Activated CD4-positive, alpha-beta T cell treated with anti-CD3 and anti-CD28 coated beads for 1 hour (primary cell): ENCODE measurements around the gene EFHB.
"Not testable (repeated sequence)": the region's sequence is repeated elsewhere in the genome, so short reads cannot be mapped to it uniquely, and the experiment has no call there.

Source experiments
- DNase-seq: peaks from one replicate; pipeline ENCODE4 v3.0.0-alpha.2; 2020

Gene EFHB

GRCh38 chr3:19934098-19934566 lies at the start of gene EFHB:
Gene EFHB, minus strand, starts transcription at chr3:19934217. Its CDS starts 199 bp downstream, at chr3:19934018.
- DNase-seq: no peak

GRCh38 chr3:19972054-19972453 lies 38.0 kb upstream of the EFHB start:
- no peak for DNase-seq

DNA sequence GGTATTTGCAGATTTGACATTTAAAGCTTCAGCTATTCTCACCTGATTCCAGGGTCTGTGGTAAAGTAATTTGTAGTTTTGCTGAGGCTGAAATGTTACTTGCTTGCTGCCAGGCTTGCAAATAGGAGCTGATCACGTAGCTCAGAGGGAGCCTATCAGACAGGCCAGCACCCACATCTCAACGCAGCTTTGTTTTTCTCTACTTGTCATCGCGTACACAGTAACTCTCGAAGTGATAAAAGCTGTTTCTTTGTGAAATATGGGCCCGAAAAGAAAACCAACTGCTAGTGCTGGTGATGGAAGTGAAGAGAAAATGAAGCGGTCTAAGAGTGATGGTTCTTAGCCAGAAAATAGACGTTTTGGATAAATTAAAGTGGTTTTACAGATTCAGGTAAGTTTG lies 36.3 kb upstream of the EFHB start:
- no peak for DNase-seq

DNA sequence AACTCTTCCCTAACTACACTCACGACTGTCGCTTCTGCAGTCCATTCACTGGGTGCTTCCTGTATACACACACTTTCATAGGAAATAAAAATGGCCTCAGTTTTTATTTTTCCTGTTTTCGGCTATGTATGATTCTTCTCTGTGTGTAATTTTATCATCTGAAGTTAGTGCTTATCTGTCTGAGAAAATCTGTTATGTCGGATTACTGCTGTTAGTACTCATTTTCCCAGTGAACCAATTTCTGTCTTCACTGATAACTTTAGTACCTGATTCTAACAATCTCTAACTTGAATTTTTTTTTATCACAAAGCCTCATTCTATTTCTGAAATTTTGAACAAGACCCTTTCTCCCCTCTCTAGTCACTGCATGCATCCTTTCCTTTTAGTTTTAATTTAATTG lies 33.8 kb upstream of the EFHB start:
- no peak for DNase-seq

- DNase-seq: no peak
Observed at GRCh38 chr3:19967208-19967607, 33.2 kb upstream of the EFHB start.

DNA sequence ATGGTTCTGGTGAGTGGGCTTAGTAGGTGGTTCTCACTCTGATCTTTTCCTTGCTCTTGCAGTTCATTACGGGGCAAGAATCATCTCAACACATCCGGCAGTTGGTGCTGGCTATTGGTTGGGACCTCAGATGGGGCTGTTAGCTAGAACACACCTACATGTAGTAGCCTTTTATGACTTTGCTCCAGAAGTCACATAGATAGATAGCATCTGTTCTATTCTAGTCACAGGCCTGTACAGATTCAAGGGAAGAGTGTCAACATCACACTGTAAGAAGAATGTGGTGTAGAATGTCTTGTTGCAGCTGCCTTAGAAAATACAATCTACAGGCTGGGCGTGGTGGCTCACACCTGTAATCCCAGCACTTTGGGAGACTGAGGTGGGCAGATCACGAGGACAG lies 27.9 kb upstream of the EFHB start:
- no peak for DNase-seq

- no peak for DNase-seq
Observed at GRCh38 chr3:19960696-19961095, 26.7 kb upstream of the EFHB start.

DNA sequence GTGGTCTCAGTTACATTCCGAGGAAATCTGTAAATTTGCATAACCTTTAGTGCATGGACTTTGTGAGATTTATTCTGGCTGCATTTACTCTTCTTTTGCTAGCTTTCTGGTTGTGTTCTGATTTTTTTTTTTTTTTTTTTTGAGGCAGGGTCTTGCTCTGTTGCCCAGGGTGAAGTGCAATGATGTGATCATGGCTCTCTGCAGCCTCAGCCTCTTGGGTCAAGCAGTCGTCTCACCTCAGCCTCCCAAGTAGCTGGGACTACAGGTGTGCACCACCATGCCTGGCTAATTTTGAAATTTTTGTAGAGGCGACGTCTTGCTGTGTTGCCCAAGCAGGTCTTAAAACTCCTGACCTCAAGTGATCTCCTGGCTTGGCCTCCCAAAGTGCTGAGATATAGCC lies 25.5 kb upstream of the EFHB start:
- DNase-seq: no peak

DNA sequence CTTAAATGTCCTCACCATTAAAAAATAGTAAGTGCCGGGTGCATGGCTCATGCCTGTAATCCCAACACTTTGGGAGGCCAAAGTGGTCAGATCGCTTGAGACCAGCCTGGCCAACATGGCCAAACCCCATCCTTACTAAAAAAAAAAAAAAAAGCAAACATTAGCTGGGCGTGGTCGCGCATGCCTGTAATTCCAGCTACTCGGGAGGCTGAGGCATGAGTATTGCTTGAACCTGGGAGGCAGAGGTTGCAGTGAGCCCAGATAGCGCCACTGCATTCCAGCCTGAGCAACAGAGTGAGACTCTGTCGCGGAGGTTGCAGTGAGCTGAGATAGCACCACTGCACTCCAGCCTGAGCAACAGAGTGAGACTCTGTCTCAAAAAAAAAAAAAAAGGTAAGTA lies 23.3 kb upstream of the EFHB start:
- not testable (repeated sequence) for DNase-seq

DNA sequence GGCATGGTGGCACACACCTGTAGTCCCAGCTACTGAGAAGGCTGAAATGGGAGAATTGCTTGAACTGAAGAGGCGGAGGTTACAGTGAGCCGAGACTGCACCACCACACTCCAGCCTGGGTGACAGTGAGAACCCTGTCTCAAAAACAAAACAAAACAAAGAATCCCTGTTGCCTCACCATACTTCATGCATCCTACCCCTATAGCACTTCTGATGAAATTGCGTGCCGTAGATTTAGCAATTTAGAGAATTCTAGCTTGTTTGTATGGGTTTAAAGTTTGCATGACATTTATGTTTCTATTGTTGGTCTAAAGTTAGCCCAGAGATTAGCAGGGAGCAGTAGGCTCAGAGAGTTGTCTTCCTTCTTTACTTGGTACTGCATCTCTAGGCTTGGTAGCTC lies 20.7 kb upstream of the EFHB start:
- no peak for DNase-seq

DNA sequence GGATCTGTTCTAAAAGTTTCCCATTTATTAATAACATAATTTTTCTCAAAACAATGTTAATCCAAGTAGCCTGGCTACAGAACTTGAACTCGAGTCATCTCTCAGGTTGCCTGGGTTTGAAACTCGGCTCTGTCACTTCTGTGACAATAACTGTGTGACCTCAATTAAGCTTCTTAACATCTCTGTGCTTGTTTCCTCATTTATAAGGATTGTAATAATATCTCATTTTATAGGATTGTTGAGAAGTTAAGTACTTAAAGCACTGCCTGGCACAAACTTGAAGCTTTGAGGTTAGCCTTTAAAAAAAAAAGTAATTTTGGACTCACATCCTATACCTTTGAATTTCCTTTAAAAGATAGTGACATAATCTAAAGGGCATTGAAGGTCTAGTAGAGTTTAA lies 16.3 kb upstream of the EFHB start:
- DNase-seq: no peak

- no peak for DNase-seq
Observed at GRCh38 chr3:19948226-19948591, 14.2 kb upstream of the EFHB start.

GRCh38 chr3:19947549-19948225 lies 13.7 kb upstream of the EFHB start:
- peak; percentile 19 for DNase-seq

GRCh38 chr3:19946832-19947548 lies 13.0 kb upstream of the EFHB start, which contains the start of gene RAB5A:
Gene RAB5A, plus strand, starts transcription at chr3:19947097. Its CDS starts 3,802 bp downstream, at chr3:19950899.
- DNase-seq: peak; percentile 94

- DNase-seq: no peak
Observed at GRCh38 chr3:19945969-19946831, 12.2 kb upstream of the EFHB start.

- no peak for DNase-seq
Observed at GRCh38 chr3:19945534-19945933, 11.5 kb upstream of the EFHB start.

- DNase-seq: no peak
Observed at GRCh38 chr3:19940643-19941042, 6.6 kb upstream of the EFHB start.

GRCh38 chr3:19938295-19938627 lies 4.2 kb upstream of the EFHB start:
- DNase-seq: no peak

DNA sequence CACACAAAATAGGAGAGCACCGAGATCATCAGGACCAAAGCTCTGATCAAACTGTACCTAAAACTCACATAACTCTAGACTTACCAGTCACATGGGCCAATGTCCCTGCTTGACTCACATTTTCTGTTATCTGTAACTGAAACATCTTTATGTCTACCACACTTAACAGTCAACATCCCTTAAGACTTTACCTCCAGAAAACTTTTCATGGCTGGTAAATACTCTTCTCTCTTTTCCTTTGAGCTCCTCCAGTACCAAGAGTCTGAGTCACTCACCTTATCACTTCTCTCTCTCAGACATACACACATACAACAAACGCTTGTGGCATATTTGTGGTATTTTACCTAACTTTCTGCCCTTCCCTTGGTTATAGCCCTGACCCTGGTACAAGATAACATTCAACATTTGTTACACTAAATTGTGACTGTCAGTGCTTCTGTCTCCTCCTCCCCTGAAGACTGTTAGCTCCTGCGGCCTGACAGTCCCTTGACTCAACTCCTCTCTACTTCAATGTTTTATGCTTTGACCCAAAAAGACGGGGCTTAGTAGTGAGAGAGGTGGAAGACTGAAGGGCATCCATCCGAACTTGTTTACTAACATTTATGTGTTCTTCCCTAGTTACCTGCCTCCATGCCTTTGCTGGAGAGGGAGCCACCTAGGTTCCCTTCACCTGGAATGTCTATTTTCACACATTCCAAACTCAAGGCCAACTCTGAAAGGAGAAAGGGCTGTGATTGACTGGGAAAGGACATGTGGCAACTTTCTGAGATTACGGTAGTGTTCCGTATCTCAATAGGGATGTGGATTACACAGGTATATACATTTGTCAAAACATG lies 3.7 kb upstream of the EFHB start:
- DNase-seq: no peak

DNA sequence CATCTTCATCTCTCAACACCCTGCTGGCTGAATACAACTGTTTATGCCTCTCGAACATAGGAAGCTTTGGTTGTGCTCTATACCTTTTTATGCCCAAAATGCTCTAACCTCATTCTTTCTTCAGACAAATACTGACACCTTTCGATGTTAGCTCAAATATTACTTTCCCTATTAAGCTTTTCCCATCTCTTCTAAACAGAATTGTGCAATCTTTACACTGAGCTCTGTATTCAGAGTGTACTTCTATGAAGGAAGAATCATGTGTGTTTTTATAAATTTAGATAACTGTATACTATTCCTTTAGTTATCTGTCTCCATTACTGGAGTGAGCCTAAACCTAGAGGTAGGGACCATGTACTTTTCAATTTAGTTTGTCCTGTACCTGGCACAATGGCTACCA lies 1.6 kb downstream of the EFHB start:
- no peak for DNase-seq

DNA sequence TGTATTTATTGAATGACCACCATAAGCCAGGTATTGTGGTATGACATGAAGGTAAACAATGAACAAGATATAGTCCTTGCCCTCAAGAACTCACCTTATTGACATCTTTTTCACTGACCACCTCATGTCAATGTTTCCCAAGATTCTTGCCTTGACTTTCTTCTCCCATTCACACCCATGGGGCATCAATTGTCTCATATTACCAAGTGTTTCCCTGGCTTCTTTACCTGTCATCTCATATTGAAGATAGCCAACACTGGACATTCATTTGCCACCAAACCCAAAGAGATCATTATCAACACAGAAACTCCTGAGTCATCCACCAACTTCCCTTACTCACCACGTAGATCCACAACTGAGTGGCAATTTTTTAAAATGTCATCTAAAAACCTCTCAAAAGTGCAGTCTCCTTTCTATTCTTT lies 2.2 kb downstream of the EFHB start:
- no peak for DNase-seq

- no peak for DNase-seq
Observed at GRCh38 chr3:19931180-19931692, 2.8 kb downstream of the EFHB start.
